Measurements from ENCODE around the gene NCOA3. TPM values are rescaled to one million over a fixed set of nuclear protein-coding genes. Genes with fewer than 3 reads are reported as not detected.

The NCOA3 gene
- total RNA-seq, 1 experiment from 2014 or later = 23.3 TPM

DNA sequence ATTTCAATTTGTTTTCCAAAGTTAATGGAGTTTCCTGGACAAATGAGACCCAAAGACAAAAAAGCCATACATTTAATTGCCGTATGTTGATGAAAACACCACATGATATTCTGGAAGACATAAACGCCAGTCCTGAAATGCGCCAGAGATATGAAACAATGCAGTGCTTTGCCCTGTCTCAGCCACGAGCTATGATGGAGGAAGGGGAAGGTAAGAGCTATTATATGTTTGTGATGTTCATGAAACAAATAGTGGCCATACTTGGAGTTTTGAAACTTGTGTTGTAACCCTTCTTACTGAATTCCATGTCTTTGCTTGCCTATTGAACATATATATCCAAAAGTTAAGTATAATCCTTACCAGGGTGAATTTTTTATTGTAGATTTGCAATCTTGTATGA lies 125.9 kb downstream of the NCOA3 start:
- no peak overlapping the region for H3K27ac Mint-ChIP-seq
- H3K9me3 ChIP-seq (ENCODE audit: control insufficient read depth, low read depth, low read length) = no peaks in the 10 kb centered on the region
- no peak overlapping the region for H2BK120ac ChIP-seq (ENCODE audit: low read depth, low read length, poor library complexity, severe bottlenecking)
- H4K91ac ChIP-seq (ENCODE audit: insufficient read length, low read depth, low read length) = no peak overlapping the region
- H2BK15ac ChIP-seq (ENCODE audit: low read depth, low read length) = no peak overlapping the region
- H3K27me3 ChIP-seq (ENCODE audit: insufficient read depth, low read length) = no peaks in the 10 kb centered on the region
- H3T11ph ChIP-seq (ENCODE audit: low read length) = no peak overlapping the region
- H2BK5ac ChIP-seq (ENCODE audit: insufficient read length, low read length) = no peak overlapping the region
- H3K4me2 ChIP-seq (ENCODE audit: insufficient read depth, insufficient read length, low read length) = no peak overlapping the region
- no peak overlapping the region for H3K4me3 Mint-ChIP-seq
- no peak for DNase-seq
- peaks cover 4% of the 10 kb centered on the region in 2 experiments; a peak in 2 of 4 replicates for H3K4me1 Mint-ChIP-seq
- no peak overlapping the region for H2BK20ac ChIP-seq (ENCODE audit: low read depth, low read length, poor library complexity, severe bottlenecking)
- no peaks in the 10 kb centered on the region for H3K9me3 Mint-ChIP-seq
- no peaks in the 10 kb centered on the region for H3K4me1 ChIP-seq (ENCODE audit: insufficient read depth, low read length)
- no peak overlapping the region for H4K5ac ChIP-seq (ENCODE audit: insufficient read length, low read depth, low read length)
- H3K23ac ChIP-seq (ENCODE audit: insufficient read length, low read depth, low read length) = no peak overlapping the region
- no peaks in the 10 kb centered on the region for H4K20me1 ChIP-seq (ENCODE audit: control insufficient read depth, insufficient read depth, insufficient read length)
- H3K79me2 ChIP-seq (ENCODE audit: insufficient read depth, low read length) = no peaks in the 10 kb centered on the region
- no peak overlapping the region for H3K56ac ChIP-seq (ENCODE audit: insufficient read length, low read depth, low read length)
- no peaks in the 10 kb centered on the region for H3K23me2 ChIP-seq (ENCODE audit: insufficient read length, low read depth, low read length, poor library complexity, severe bottlenecking)
- H2AK5ac ChIP-seq (ENCODE audit: insufficient read length, low read length) = no peak overlapping the region
- no peaks in the 10 kb centered on the region for H3K27me3 Mint-ChIP-seq (ENCODE audit: low read depth)
- no peak overlapping the region for H3K4ac ChIP-seq (ENCODE audit: low read depth, low read length)
- H3K27ac ChIP-seq (ENCODE audit: insufficient read length, low read depth, low read length) = no peak overlapping the region
- H3K14ac ChIP-seq (ENCODE audit: insufficient read depth, low read length) = no peak overlapping the region
- no peak for TF ChIP-seq CTCF (conservative IDR thresholded peaks at IDR 0.05)
- peaks cover 4 to 36% (median 25%) of the 10 kb centered on the region in 3 experiments; a peak in 6 of 7 replicates for H3K36me3 Mint-ChIP-seq (ENCODE audit: insufficient read depth in 1 of 3, low read depth in 3 of 3)
- H3K18ac ChIP-seq (ENCODE audit: insufficient read length, low read depth, low read length) = no peak overlapping the region
- no peak overlapping the region for H3K9ac ChIP-seq (ENCODE audit: extremely low read depth, insufficient read length, low read length)
- H4K8ac ChIP-seq (replicated peaks; ENCODE audit: insufficient read length, low read depth, low read length) = no peak overlapping the region
- no peaks in the 10 kb centered on the region for H3K79me1 ChIP-seq (ENCODE audit: insufficient read depth, low read depth, low read length, poor library complexity, severe bottlenecking)
- WGBS (ENCODE audit: extremely low coverage, insufficient read length, low lambda C conversion rate) = no CpG with 5 or more reads among the region's 4 CpGs
- no peak overlapping the region for H2AFZ ChIP-seq (ENCODE audit: low read length)
- no peak overlapping the region for H2BK12ac ChIP-seq (ENCODE audit: insufficient read length, low read depth, low read length)

Data from H9 (cell line).